IPS DF 19.7 (cell line): Measurements from ENCODE around the gene RPS16.

Experiments
- DNase-seq: peaks from one replicate; pipeline ENCODE4 v3.0.0-alpha.2; 2013; ENCODE audit warnings: low read depth, low spot score

Gene RPS16

DNA sequence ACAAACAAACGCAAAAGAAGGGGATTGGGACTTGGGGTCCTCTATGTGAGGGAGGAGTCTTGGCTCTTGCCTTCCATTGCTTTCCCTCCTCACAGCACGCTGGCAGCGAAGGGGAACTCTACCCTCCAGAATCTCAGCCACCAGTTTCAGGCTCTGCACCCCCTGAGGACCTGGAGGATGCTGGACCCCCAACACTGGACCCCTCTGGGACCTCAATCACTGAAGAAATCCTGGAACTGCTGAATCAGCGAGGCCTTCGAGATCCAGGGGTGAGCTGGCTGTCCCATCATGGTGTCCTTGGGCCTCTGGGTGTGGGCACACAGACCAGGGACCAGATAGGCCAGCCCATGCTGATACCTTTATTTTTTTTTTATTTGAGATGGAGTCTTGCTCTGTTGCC lies 13.7 kb downstream of the RPS16 start:
- no peak for DNase-seq

DNA sequence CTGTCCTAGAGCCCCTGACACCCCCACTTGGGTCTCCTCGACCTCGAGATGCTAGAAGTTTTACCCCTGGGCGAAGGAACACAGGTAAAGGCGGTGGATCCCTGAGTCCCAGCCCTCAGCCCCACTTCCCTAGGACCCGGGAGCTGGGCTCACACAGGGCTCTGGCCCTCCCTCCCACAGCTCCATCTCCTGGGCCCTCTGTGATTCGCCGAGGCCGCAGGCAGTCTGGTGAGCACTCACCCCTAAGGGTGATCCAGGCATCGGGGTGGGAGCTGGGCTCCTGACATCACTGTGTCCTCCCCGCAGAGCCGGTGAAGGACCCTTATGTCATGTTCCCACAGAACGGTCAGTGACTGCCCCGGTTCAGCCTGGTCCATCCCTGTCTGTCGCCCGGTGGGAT lies 15.0 kb downstream of the RPS16 start:
- DNase-seq = no peak

DNA sequence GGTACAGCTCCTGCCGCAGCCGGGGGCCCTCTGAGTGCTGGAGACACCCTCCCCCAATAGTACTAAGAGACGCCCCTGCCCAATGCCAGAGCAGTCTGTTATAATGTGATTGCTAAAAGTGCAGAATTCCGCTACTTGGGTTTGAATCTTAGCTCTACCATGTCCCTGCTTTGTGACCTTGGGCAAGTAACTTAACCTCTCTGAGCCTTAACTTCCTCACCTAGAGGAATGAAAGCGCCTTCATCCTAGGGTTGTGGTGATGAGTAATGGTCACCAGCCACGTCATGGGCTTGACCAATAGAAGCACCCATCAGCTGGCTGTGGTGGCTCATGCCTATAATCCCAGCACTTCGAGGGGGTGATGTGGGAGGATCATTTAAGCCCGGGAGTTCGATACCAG lies 16.7 kb downstream of the RPS16 start:
- DNase-seq = no peak

DNA sequence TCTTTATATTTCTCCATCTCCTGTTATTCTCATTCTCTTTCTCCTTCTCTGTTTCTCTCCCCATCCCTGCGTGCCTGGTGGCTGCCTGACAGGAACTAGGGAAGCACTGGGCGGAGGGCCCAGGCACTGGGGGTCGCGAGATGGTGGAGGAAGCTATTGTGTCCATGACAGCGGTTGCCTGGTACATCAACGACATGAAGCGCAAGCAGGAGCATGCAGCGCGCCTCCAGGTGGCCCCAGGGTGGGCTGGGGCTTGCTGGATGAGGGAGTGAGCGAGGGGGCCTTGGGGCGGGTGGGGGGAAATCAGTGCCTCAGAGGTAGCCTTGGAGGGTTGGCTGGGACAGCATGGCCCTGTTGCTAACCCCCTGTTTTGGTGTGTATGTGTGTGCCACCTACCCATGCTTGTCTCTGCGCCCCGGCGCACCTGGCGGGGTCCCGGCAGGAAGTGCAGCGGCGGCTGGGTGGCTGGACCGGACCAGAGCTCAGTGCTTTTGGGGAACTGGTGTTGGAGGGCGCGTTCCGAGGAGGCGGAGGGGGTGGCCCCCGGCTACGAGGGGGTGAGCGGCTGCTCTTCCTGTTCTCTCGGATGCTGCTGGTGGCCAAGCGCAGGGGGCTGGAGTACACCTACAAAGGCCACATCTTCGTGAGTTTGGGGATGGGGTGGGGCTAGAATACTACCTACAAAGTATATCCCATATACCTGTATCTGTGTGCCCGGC lies 18.1 kb downstream of the RPS16 start:
- no peak for DNase-seq

DNA sequence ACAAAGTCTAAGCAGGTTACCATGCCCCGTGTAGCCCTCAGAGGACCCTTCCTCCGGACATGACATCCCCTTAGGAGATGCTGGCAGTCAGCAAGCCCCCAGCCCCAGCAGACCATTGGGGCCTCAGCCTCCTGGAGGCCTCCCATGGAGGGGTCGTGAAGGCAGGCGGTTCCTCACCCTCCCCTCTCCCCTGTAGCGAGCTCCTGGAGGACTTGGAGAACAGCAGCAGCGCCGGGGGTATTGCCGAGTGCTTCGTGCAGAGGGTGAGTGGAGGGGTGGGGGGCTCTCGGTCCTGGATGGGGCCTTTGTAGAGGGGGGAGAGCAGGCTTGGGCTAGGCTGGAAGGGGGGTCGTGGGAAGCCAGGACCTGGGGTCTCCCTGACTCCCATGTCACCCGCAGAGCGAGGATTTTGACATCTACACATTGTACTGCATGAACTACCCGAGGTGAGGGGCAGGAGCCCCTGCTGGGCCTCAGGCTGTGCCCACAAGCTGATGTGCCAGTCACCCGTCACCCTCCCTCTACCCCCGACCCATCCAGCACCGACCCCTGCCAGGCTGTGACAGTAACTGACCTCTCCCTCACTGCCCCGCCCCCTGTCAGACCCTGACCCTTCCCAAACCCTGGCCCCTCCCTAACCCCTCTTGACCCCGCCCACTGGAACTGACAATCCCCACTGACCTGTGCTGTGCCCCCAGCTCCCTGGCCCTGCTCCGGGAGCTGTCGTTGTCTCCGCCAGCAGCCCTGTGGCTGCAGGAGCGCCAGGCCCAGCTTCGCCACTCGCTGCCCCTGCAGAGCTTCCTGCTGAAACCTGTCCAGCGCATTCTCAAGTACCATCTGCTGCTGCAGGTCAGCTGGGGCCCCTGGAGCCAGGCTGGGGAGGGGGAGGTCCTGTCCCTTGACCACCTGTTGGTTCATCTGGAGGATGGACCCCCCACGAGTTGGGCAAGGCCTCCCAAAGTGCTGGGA lies 19.3 kb downstream of the RPS16 start:
- DNase-seq = no peak

DNA sequence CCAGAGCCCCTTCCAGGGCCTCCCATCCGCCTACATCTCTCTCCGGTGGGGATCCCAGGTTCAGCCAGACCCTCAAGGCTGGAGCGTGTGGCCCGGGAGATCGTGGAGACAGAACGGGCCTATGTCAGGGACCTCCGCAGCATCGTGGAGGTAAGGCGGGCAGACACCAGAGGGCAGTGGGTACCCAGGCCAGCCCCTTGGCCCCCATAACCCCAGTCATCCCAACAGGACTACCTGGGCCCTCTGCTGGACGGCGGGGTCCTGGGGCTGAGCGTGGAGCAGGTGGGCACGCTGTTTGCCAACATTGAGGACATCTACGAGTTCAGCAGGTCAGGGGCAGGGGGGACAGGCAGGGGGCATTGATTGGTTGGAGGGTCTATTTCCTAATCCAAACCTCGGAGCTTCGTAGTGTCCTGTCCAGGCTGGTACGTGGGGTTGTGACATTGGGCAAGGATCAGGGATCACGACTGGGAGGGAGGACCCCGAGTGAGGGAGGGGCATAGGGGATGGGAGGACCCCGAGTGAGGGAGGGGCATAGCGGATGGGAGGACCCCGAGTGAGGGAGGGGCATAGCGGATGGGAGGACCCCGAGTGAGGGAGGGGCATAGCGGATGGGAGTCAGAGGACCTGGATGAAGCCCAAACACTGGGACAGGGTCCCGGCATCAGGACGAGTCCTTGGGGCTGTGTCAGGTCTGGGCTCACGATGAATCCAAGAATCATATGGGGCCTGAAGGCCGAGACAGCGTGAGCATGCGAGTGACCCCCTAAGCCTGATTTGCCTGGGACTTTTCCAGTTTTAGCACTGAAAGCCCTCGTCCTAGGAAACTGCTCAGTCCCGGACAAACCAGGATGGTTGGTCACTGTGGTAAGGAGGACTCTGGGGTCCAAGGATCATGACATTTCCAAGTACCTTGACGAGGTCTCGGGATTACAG lies 20.4 kb downstream of the RPS16 start:
- DNase-seq = no peak

DNA sequence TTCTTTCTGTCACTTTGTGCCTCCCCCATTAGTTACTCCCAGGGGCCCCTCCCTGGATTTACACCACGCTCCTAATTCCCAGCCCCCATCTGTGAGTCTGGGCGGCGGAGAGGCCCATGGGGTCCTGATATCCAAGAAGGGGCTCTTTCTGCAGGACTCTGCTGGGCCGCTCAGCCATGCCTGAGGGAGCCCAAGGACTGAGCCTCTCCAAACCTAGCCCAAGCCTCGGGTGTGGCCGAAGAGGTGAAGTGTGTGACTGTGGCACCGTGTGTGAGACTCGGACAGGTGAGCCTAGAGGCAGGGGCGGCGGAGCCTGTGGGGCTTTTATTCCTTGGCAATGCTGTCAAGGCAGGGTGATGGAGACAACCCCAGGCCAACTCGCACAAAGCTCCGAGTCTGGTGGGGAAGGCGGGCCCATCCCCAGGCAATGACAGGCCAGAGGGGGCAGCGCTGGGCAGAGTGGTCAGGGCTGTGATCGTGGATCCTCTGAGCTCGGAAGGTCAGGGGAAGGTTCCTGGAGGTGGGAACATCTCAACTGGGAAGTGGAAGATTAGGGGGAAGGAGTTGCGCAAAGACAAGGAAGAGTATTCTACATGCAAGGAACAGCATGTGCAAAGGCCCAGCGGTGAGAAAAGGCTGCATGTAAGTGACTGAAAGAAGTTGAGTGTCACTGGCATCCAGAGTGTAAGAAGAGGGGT lies 21.7 kb downstream of the RPS16 start:
- no peak for DNase-seq

DNA sequence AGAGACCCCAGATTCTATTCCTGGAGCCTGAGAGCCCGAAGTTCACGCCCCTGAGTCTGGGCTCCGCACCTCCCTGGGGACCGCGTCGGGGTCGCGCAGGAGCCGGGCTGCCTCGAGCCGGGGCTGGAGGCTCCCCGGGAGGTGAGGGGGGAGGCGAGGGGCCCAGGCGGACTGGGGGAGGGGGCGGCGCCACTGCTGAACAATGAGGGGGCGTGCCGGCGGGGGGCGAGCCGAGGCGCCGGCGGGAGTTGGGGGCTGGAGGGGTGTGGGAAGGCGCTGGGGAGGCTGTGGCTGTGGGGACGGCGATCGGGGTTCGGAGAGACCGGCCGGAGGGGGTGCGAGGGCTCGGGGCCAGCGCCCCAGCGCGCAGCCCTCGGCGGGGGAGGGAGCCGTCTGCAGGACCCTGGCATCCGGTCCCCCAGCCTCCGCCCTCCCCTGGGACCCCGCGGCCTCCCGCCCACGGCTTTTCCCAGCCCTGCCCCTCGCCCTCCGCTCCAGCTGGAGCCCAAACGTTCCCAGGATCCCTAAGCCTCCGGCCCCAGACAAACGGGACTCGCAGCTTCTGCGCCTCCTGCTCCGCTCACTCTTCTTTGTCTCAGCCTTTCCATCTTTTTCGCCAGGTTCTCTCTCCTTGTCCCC lies 22.4 kb downstream of the RPS16 start:
- no peak for DNase-seq

DNA sequence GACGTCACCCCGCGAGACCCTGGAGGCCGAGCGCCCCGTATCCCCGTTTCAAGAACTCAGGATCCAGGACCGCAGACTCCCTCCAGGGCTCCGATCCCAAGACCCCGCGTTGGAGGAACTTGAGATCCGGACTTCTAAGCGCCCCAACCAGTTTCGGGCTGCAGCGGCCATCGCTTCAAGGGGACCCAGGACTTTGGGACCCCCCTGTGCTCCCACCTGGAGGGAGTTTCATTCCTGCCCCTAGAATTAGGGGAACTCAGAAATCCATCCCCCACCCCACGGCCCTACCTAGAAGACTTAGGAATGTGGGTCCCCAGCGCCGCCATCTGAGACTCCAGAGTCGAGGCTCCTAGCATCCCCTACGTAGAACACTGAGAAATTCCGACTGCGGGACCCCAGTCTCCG lies 22.9 kb downstream of the RPS16 start:
- no peak for DNase-seq

DNA sequence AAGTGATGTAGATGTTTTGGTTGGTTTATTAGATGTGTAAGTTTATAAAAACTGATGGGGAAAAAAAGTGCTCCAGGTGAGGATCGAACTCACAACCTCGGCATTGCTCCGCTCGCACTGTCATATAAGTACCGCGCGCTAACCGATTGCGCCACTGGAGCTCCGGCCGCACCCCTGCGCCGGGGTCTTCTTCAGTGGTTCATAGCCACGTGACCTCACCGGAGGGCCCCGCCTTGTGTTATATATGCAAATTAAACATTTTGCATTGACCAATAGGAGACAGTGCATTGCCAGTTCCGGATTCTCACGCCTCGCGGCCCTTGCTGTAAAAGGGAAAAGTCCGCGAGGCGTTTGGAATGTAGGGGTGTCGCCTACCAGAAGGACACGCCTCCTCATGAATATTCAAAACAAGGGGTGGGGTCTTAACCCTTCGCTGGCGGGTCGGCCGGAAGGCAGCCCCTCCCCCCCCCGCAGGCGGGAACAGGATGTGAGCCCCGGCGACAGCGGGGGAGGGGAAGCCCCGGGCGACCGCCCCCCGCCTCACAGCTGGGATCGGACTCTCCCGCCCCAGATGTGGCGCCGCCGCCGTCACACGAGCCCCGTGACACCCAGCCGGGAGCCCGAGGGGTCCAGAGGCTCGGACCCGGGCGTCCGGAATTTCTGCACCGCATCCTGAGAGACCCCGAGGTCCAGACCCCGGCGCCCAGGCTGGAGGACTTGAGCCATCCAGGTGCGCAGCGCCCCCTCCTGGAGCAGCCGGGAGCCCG lies 23.5 kb downstream of the RPS16 start, which contains the start of gene PLEKHG2:
TSS of gene PLEKHG2 (plus strand) at position 570 of the 767 bp plus-strand sequence. CDS start 1,418 bp downstream, outside the sequence.
- peak; percentile 97 for DNase-seq

DNA sequence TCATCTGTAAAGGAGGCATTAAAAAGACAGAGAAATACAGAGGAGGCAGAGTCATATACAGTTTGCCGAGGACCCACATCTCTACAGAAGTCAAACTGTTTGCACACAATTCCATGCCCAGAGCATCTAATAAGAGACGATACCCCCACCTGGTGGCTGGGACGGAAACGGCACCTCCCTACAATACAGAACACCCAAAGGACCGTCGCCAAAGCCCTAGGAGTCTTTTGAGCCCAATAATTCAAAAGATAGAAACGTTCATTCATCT lies 24.0 kb downstream of the RPS16 start:
- DNase-seq = no peak

DNA sequence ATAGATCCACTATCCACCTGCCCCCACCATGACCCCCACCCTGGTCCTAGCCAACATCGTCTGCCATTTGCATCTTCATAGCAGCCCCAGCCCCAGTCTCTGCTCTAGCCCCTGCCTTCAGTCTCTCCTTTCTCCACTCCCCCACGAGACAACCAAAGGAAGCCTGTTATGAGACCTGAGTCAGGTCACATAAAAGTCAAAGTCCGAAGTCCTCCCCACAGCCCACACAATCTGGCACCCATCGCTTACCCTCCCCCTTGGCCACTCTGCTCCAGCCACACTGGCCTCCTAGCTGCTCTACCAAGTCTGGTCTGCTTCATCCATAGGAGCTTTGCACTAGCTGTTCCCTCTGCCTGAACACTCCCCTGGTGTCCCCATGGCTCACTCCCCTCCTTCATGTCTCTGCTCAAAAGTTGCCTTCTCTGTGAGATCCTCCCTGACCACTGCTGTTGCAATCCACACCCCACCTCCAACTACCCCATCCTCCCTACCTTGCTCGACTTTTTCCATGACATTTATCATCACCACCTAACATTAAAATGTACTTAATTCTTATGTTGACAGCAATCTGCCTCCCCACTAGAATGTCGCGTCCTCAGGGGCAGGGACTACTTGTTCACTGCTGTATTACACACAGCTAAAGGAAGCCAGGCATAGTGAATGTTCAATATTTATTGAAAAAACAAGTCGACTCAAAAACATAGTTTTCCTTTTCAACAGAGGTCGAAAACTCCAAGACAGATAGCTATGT lies 24.5 kb downstream of the RPS16 start:
- no peak for DNase-seq

DNA sequence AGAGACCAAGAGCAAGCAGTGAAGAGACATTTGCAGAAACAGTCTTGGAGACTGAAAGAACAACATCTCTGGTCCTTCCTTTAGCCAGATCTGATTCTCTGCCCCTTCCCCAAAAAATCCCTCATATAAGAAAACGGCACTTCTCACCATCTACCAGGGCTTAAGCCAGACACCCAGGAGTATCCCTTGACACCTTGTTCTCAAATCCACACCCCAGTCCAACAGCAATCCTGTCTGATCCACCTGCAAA lies 25.0 kb downstream of the RPS16 start:
- no peak for DNase-seq

DNA sequence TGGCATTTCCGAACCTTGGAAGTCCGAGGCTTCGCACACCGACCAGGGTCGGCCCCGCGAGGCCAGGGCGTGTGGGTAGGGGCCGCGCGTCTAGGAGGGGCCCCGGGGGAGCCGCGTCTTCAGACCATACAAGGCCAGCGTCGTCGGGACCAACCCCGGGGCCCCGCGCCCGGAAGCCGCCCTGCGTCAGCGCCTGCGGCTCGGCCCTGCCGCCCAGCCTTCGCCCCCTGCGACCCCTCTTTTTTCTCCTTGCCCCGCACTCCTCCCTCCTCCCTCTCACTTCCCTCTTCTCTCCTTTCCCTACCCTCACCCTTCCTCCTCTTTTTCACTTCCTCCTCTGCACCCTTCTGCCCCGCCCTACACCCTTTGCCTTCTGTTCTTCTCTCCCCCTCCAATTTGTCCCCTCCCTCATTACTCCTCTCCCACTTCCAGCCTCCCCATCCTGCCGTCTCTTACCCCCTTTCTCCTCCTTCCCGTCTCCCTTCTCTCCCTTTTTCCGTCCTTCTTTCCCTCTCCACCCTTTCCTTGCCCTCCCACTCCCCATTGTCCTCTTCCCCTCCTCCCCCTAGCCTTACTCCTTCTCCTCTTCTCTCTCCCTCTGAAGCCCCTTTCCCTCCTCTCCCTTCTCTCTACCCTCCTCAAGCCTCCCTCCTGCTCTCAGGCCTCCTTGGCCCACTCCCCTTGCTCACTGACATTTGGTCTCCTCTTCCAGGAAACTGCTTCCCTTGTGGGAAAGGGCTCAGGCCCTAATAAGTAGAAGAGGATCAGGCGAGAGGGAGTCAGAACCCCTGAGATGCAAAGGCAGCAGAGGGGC lies 25.5 kb downstream of the RPS16 start:
- no peak for DNase-seq

DNA sequence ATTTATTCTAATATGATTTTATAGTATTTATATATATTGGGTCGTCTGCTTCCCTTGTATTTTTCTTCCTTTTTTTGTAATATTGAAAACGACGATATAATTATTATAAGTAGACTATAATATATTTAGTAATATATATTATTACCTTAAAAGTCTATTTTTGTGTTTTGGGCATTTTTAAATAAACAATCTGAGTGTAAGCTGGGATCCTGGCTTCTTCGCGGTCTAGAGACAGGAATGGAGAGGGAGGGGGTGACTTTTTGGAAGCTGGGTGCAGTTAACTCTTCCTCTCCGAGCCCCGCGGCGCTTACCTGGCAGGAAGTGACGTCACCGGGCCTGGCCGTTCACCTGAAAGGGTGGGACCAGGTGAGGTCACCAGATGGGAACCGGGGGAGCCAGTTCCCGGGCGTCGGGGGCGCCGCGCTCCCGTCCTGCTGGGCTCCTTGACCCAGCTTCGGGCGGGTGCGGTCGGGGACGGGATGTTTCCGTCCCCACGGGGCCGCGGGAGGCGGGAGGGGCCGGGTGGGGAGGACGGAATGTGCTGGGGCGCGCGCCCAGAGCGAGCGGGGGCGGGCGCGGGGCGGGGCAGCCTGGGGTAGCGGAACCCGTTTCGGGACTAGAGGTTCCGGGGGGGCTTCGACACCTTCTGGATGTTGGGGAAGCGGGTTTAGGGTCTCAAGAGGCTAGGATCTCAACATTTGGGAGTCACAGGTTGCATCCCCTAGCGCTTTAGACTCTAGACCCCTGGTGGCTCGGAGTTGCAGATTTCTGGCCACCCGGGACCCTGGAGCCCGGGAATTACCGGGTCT lies 26.3 kb downstream of the RPS16 start:
- DNase-seq = no peak

DNA sequence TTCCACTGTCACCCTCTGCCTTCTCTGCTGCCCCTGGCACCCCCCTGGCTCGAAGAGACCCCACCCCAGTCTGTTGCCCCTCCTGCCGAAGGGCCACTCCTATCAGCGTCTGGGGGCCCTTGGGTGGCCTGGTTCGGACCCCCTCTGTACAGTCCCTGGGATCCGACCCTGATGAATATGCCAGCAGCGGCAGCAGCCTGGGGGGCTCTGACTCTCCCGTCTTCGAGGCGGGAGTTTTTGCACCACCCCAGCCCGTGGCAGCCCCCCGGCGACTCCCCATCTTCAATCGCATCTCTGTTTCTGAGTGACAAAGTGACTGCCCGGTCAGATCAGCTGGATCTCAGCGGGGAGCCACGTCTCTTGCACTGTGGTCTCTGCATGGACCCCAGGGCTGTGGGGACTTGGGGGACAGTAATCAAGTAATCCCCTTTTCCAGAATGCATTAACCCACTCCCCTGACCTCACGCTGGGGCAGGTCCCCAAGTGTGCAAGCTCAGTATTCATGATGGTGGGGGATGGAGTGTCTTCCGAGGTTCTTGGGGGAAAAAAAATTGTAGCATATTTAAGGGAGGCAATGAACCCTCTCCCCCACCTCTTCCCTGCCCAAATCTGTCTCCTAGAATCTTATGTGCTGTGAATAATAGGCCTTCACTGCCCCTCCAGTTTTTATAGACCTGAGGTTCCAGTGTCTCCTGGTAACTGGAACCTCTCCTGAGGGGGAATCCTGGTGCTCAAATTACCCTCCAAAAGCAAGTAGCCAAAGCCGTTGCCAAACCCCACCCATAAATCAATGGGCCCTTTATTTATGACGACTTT lies 27.1 kb downstream of the RPS16 start:
- DNase-seq = no peak
